HG03025 (cell line): Measurements from ENCODE around the gene CDC14A.
A peak's percentile ranks its signal among the peaks of the same experiment; 100 is the strongest.
"Not testable (repeated sequence)": the region's sequence is repeated elsewhere in the genome, so short reads cannot be mapped to it uniquely, and the experiment has no call there.

Experiments used
- ATAC-seq: cut with Tn5 transposase; IDR thresholded peaks from one replicate; pipeline ENCODE4 v1.9.1; 2021; ENCODE audit warnings: mild to moderate bottlenecking, moderate library complexity; ENCODE audit not compliant: unreplicated experiment, low FRiP score

CDC14A gene

GRCh38 chr1:100352267-100353070 lies at the start of gene CDC14A:
Gene CDC14A, plus strand, starts transcription at chr1:100352506. Its CDS starts 449 bp downstream, at chr1:100352955.
- ATAC-seq = peak; percentile 40

- ATAC-seq = no peak
Observed at GRCh38 chr1:100302739-100303138, 49.6 kb upstream of the CDC14A start.

GRCh38 chr1:100304227-100304626 lies 48.1 kb upstream of the CDC14A start:
- no peak for ATAC-seq

DNA sequence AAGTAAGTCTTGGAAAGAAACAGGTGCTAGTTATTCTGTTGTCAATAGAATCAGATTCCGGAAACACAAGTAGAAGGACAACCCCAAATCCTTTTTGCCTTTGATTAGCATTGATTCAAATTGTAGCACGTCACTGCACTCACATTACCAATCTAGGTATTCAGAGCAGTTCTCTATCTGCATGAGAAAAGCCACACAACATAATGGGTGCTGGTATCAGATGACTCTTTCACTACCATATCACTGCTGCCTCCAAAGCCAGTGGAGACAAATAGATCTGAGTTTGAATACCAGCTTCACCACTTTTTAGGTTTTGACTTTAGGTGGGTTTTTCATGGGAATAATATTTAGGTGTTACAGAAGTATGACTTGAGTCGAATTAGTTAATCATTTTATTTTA lies 47.4 kb upstream of the CDC14A start:
- no peak for ATAC-seq

DNA sequence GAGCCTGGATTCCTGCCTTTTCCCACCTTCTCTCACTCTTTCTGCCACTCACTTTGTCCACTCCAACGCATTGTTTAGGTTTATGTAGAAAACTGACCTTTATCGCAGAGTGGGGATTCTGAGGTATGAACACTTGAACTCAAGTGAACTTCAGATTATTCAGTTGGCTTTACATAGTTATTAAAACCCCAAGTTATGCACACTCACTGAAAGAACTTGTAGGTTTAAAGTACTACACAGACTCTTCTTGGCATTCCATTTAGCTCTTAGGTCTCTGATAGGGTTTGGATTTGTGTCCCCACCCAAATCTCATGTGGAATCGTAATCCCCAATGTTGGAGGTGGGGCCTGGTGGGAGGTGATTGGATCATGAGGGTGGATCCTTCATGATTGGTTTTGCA lies 46.4 kb upstream of the CDC14A start:
- no peak for ATAC-seq

GRCh38 chr1:100306735-100307313 lies 45.5 kb upstream of the CDC14A start:
- ATAC-seq = no peak

GRCh38 chr1:100308777-100309176 lies 43.5 kb upstream of the CDC14A start:
- no peak for ATAC-seq

GRCh38 chr1:100309863-100310262 lies 42.4 kb upstream of the CDC14A start:
- ATAC-seq = no peak

GRCh38 chr1:100313382-100313781 lies 38.9 kb upstream of the CDC14A start:
- ATAC-seq = no peak

DNA sequence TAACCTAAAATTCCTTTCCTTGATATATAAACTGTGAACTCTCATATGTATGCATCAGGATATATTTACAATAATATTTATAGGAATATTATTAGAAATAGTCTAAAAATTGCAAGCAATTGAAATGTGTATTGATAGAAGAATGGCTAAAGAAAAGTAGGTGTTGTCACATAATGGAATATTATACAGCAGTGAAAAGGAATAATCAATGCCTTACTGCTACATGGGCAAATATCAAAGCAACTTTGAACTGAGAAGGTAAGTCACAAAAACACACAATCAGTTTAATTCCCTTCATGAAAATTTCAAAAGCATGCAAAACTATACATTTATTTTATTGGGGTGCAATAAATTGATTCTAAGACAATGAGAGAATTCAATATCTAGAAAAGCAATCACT lies 35.7 kb upstream of the CDC14A start:
- ATAC-seq = no peak

GRCh38 chr1:100320311-100321099 lies 31.8 kb upstream of the CDC14A start:
- ATAC-seq = no peak

- no peak for ATAC-seq
Observed at GRCh38 chr1:100321100-100321493, 31.2 kb upstream of the CDC14A start.

DNA sequence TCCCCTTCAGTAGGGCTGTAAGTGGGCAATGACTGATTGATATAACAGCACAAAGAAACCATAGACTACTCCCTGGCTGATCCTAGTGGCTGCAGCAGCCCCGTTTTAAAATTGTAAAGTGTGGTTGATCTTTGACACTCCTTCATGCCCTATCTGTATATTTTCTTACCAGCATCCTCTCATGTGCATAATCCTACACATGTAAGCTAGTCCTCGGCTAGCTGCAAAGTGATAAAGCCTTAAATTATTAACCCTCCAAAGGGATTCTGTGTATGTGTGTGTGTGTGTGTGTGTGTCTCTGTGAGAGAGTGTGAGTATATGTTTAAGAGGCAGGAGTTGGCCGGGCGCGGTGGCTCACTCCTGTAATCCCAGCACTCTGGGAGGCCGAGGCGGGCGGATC lies 30.8 kb upstream of the CDC14A start:
- ATAC-seq = no peak

GRCh38 chr1:100322436-100323211 lies 29.7 kb upstream of the CDC14A start:
- no peak for ATAC-seq

DNA sequence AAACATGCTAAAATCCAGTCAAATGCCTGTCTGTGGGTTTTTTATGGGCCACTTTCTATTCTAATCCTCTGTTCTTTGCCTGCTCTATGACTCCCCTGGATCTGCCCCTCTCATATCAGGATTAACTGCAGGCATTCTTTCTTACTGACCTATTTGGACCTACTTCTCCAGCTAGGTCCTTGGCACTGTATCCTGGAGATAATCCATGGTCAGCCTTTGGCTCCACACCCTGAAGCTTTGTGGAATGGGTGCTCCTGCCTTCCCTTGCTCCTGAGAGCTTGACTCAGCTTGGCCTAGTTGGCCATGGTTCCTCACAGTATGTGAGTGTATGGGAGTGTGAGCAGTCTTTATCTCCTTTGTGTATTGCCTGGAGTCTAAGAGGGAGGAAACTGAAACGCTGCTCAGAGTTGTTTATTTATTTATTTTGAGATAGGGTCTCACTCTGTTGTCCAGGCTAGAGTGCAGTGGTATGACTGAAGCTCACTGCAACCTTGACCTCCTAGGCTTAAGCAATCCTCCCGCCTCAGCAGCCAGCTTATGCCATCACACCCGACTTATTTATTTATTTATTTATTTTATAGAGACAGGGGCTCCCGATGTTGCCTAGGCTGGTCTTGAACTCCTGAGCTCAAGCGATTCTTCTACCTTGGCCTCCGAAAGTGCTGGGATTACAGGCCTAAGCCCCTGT lies 28.7 kb upstream of the CDC14A start:
- ATAC-seq = no peak

DNA sequence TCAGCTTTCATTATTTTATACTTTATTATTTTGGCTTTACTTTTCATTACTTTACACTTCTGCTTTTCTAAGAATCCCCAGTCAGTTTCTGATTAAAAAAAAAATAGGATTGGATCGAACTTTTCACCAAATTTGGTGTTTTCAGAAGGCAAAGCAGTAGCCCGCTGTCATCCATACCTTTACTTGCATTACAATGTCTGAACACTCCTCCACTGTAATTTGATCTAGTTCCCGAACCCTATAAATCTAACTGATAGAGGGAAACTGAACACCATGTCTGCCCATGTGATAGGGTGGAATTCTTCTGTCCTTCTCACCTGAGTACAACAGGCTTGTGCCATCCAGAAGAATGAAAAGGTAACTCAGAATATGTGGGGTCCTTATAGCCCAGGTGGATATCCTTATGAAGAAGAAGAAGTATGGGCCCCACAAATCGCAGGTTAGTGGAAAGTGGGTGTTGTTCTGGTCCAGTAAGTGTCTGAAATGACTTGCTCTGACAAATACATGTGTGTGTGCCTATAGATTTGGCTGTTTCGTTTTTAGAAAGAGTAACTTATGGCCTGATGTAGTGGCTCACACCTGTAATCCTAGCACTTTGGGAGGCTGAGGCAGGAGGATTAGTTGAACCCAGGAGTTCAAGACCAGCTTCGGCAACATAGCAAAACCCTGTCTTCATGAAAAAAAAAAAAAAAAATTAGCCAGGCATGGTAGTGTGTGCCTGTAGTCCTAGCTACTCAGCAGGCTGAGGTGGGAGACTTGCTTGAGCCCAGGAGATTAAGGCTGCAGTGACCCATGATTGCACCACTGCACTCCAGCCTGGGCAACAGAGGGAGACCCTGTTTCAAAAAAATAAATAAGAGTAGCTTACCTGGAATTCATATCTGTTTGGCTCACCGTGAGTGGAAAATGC lies 26.6 kb upstream of the CDC14A start:
- no peak for ATAC-seq

- not testable (repeated sequence) for ATAC-seq
Observed at GRCh38 chr1:100326325-100326670, 26.0 kb upstream of the CDC14A start.

- ATAC-seq = no peak
Observed at GRCh38 chr1:100328133-100328532, 24.2 kb upstream of the CDC14A start.

DNA sequence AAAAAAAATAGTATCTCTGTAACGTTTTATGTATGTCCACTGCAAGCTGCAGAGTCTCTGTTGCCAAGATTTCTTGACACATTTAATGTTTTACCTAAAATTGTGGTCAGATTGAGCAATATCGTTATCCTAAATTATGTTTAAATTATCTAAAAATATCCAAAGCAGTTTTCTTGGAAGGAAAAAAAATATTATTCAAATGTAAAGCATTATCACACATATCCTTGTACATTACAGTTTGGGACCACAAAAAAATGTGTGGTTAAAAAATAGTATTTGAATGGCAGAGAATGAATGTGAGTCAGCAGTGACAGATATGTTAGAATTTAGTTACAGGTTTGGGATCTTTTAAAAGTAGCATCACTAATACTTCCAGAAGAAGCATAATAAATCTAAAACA lies 21.2 kb upstream of the CDC14A start:
- ATAC-seq = not testable (repeated sequence)
